Measurements from ENCODE around the gene NXNL1.

Gene NXNL1

GRCh38 chr19:17455308-17456123 is 5.2 kb downstream of the NXNL1 start:
- no peak for DNase-seq (ENCODE audit: low spot score)

GRCh38 chr19:17454576-17455071 is 6.1 kb downstream of the NXNL1 start:
- DNase-seq (ENCODE audit: low spot score): no peak

GRCh38 chr19:17451820-17452219 is 8.9 kb downstream of the NXNL1 start:
- DNase-seq (ENCODE audit: low spot score): no peak

- DNase-seq (ENCODE audit: low spot score): no peak
Measured at GRCh38 chr19:17450264-17451075, 10.3 kb downstream of the NXNL1 start.

- DNase-seq (ENCODE audit: low spot score): peak; percentile 83
Measured at GRCh38 chr19:17448131-17448967, 12.4 kb downstream of the NXNL1 start, which contains the start of gene TMEM221. Gene TMEM221, minus strand, starts transcription at chr19:17448668. Its CDS starts 206 bp downstream, at chr19:17448462.

- no peak for DNase-seq (ENCODE audit: low spot score)
Measured at GRCh38 chr19:17447704-17448130, 13.0 kb downstream of the NXNL1 start.

- no peak for DNase-seq (ENCODE audit: low spot score)
Measured at GRCh38 chr19:17445526-17446165, 15.1 kb downstream of the NXNL1 start.

GRCh38 chr19:17441241-17442021 is 19.3 kb downstream of the NXNL1 start:
- DNase-seq (ENCODE audit: low spot score): peak; percentile 40

GRCh38 chr19:17436874-17437267 is 23.9 kb downstream of the NXNL1 start:
- DNase-seq (ENCODE audit: low spot score): no peak

GRCh38 chr19:17436094-17436873 is 24.4 kb downstream of the NXNL1 start:
- DNase-seq (ENCODE audit: low spot score): no peak

- DNase-seq (ENCODE audit: low spot score): no peak
Measured at GRCh38 chr19:17435218-17435617, 25.5 kb downstream of the NXNL1 start.

- DNase-seq (ENCODE audit: low spot score): no peak
Measured at GRCh38 chr19:17431417-17431816, 29.3 kb downstream of the NXNL1 start.

- DNase-seq (ENCODE audit: low spot score): no peak
Measured at GRCh38 chr19:17429641-17430113, 31.0 kb downstream of the NXNL1 start.

GRCh38 chr19:17424743-17425365 is 35.9 kb downstream of the NXNL1 start:
- DNase-seq (ENCODE audit: low spot score): peak; percentile 53

- no peak for DNase-seq (ENCODE audit: low spot score)
Measured at GRCh38 chr19:17423429-17424208, 37.1 kb downstream of the NXNL1 start.

- DNase-seq (ENCODE audit: low spot score): no peak
Measured at GRCh38 chr19:17421942-17422341, 38.8 kb downstream of the NXNL1 start.

GRCh38 chr19:17420475-17420924 is 40.2 kb downstream of the NXNL1 start:
- peak; percentile 52 for DNase-seq (ENCODE audit: low spot score)
